ENCODE measurements around the gene NFXL1. TPM values are rescaled to one million over a fixed set of nuclear protein-coding genes. Genes with fewer than 3 reads are reported as not detected.

The NFXL1 gene
- total and polyA plus RNA-seq, 2 donors (not counting 1 experiment from before 2014, with no cell fraction given): 5.8 to 16.5 TPM

DNA sequence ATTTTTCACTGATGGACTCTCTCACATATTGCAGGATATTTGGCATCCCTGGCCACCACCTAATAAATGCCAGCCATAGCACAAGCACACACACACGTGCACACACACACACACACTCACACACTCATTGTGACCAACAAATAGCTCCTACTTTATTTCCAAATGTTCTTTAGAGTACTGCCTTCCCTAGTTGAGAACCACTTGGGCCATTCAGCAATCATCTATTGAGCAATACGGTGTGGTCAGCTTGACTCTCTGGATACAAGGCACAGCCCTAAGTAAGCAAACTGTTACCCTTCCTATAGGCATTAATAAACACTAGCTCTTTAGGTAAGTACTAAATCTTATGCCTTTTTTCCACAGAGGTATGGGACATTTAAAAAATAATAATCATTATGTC is 97.6 kb downstream of the NFXL1 start:
- no peaks in the 10 kb centered on the region for H3K4me1 Mint-ChIP-seq
- H3K79me2 ChIP-seq (ENCODE audit: control insufficient read depth, insufficient read depth, low read length): no peaks in the 10 kb centered on the region
- H3K9me3 Mint-ChIP-seq (ENCODE audit: insufficient read depth): no peaks in the 10 kb centered on the region
- ATAC-seq (ENCODE audit: low read depth) (no peak), DNase-seq (no peak)
- no peaks in the 10 kb centered on the region for H3K36me3 ChIP-seq (replicated peaks in 1 of 2; ENCODE audit: control extremely low read depth in 1 of 2, control insufficient read depth in 1 of 2, extremely low read depth in 1 of 2, insufficient read depth in 2 of 2, low read length in 1 of 2)
- H3K4me2 ChIP-seq (replicated peaks; ENCODE audit: low read depth, low read length, poor library complexity, severe bottlenecking): no peak overlapping the region
- TF ChIP-seq CTCF (IDR thresholded peaks at IDR 0.05) (no peak), EZH2 (IDR thresholded peaks at IDR 0.05; ENCODE audit: borderline replicate concordance, insufficient read depth, low read depth, low read length, poor library complexity, severe bottlenecking) (no peak)
- POLR2A ChIA-PET: no interaction called here
- no peak overlapping the region for H3K4me3 Mint-ChIP-seq
- no peaks in the 10 kb centered on the region for H3K9me3 ChIP-seq (ENCODE audit: control extremely low read depth in 1 of 3, control insufficient read depth in 2 of 3, insufficient read depth in 1 of 3, low read length in 2 of 3)
- no peaks in the 10 kb centered on the region for H4K20me1 ChIP-seq (ENCODE audit: control insufficient read depth, insufficient read depth, low read length, poor library complexity, severe bottlenecking)
- 75% methylated on average over 1 of the region's 2 CpGs for WGBS (ENCODE audit: insufficient coverage)
- CTCF ChIA-PET: no interaction called here
- H3K4me3 ChIP-seq (ENCODE audit: control extremely low read depth in 1 of 5, extremely low read depth in 1 of 5, insufficient read depth in 1 of 5, low read depth in 2 of 5, low read length in 4 of 5): no peak overlapping the region
- no peak overlapping the region for H3K27ac Mint-ChIP-seq
- intact Hi-C loops (cut with micrococcal nuclease): no loop called here
- no peak overlapping the region for H3K9ac ChIP-seq (ENCODE audit: low read length)
- peaks cover 11% of the 10 kb centered on the region for H3K27me3 Mint-ChIP-seq
- H3K4me1 ChIP-seq (ENCODE audit: control insufficient read depth in 2 of 2, insufficient read depth in 2 of 2, low read length in 2 of 2): no peaks in the 10 kb centered on the region
- H3K27ac ChIP-seq (ENCODE audit: low read length in 2 of 2): no peak overlapping the region
- no peak overlapping the region for H2AFZ ChIP-seq (ENCODE audit: insufficient read depth, low read depth, low read length, poor library complexity, severe bottlenecking)
- peaks cover 0 to 7% (median 0%) of the 10 kb centered on the region in 4 experiments for H3K27me3 ChIP-seq (replicated peaks in 1 of 4; ENCODE audit: control extremely low read depth in 1 of 4, control insufficient read depth in 3 of 4, insufficient read depth in 4 of 4, low read length in 3 of 4)

GRCh38 chr4:47814618-47815295 is 99.6 kb downstream of the NFXL1 start:
- no peaks in the 10 kb centered on the region for H3K9me3 Mint-ChIP-seq (ENCODE audit: insufficient read depth)
- POLR2A ChIA-PET: no interaction called here

More at GRCh38 chr4:47814618-47815295, 99.6 kb downstream of the NFXL1 start:
- H3K27me3 ChIP-seq (replicated peaks in 1 of 4; ENCODE audit: control extremely low read depth in 1 of 4, control insufficient read depth in 3 of 4, insufficient read depth in 4 of 4, low read length in 3 of 4): peaks cover 0 to 7% (median 0%) of the 10 kb centered on the region in 4 experiments
- no peaks in the 10 kb centered on the region for H3K4me1 ChIP-seq (ENCODE audit: control insufficient read depth in 2 of 2, insufficient read depth in 2 of 2, low read length in 2 of 2)
- no peak for DNase-seq
- no peak overlapping the region for H3K9ac ChIP-seq (ENCODE audit: low read length)
- H3K4me1 Mint-ChIP-seq: no peaks in the 10 kb centered on the region
- H4K20me1 ChIP-seq (ENCODE audit: control insufficient read depth, insufficient read depth, low read length, poor library complexity, severe bottlenecking): no peaks in the 10 kb centered on the region
- H3K36me3 ChIP-seq (replicated peaks in 1 of 2; ENCODE audit: control extremely low read depth in 1 of 2, control insufficient read depth in 1 of 2, extremely low read depth in 1 of 2, insufficient read depth in 2 of 2, low read length in 1 of 2): no peaks in the 10 kb centered on the region
- H3K27ac ChIP-seq (ENCODE audit: low read length in 2 of 2): no peak overlapping the region
- H3K4me3 Mint-ChIP-seq: no peak overlapping the region
- H3K4me3 ChIP-seq (ENCODE audit: control extremely low read depth in 1 of 5, extremely low read depth in 1 of 5, insufficient read depth in 1 of 5, low read depth in 2 of 5, low read length in 4 of 5): no peak overlapping the region
- H3K27me3 Mint-ChIP-seq: peaks cover 15% of the 10 kb centered on the region
- no peak for ATAC-seq (ENCODE audit: low read depth)
- intact Hi-C loops (cut with micrococcal nuclease): loop anchor here (5.0 kb wide), 1 partner anchor 183 kb away; no protein-coding TSS in a partner anchor
- no peak overlapping the region for H3K27ac Mint-ChIP-seq
- H3K9me3 ChIP-seq (ENCODE audit: control extremely low read depth in 1 of 3, control insufficient read depth in 2 of 3, insufficient read depth in 1 of 3, low read length in 2 of 3): no peaks in the 10 kb centered on the region
- TF ChIP-seq CTCF (IDR thresholded peaks at IDR 0.05): no peak
- TF ChIP-seq EZH2 (IDR thresholded peaks at IDR 0.05; ENCODE audit: borderline replicate concordance, insufficient read depth, low read depth, low read length, poor library complexity, severe bottlenecking): no peak
- no peak overlapping the region for H2AFZ ChIP-seq (ENCODE audit: insufficient read depth, low read depth, low read length, poor library complexity, severe bottlenecking)
- H3K4me2 ChIP-seq (replicated peaks; ENCODE audit: low read depth, low read length, poor library complexity, severe bottlenecking): no peak overlapping the region
- no peaks in the 10 kb centered on the region for H3K79me2 ChIP-seq (ENCODE audit: control insufficient read depth, insufficient read depth, low read length)
- WGBS (ENCODE audit: insufficient coverage): no CpG with 5 or more reads among the region's 6 CpGs
- CTCF ChIA-PET: no interaction called here
